HuH-7.5 (cell line): ENCODE measurements around the gene PPP1R13L.
"Not testable (repeated sequence)": the region's sequence is repeated elsewhere in the genome, so short reads cannot be mapped to it uniquely, and the experiment has no call there.

Experiments used
- DNase-seq: peaks from one replicate; pipeline ENCODE4 v3.0.0; 2011; ENCODE audit warnings: low spot score

PPP1R13L gene

DNA sequence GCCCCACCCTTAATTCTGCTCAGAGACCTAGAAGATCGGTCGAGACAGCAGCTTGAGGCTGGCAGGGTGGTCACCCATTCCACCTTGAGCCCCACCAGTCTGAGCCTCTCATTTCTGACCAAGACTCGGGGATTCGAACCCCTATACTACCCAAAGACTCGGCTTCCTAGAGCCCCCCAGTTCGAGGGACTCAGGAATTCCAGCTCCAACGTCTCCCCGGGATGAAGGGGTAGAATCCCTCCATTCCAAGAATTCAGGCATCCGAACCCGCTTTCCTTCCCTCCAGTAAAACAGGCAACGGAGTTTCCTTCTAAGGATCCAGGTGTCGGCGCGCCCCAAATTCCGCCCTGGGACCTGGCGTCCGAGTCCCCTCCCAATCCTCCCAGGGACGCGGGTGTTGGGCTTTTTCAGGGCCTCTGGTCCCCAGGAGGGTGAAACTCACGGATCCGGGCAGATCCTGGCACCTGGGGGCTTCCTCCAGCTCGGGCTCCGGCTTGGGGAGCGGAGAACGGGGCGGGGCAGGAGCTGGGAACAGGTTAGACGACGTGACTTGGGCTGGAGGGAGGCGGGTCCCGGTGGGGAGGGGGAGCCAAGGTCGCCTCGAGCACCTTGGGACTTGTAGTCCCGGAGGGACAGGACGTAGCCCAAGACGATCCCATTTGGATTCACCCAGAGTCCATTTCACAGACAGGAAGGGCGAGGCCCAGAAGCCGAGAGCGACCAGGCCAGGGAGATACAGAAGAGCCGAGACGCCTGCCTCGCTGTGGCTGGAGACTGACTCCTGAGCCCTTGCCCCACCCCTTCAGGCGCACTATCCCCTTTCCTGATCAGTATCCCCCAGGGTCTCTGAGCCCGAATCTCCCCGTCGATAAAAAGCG, at the start of gene PPP1R13L:
TSS of gene PPP1R13L (minus strand) at position 513 of the 878 bp plus-strand sequence. CDS start 6,751 bp downstream, outside the sequence.
- DNase-seq: peak; percentile 97

- DNase-seq: no peak
These were observed 47.0 kb upstream of the PPP1R13L start for GRCh38 chr19:45451850-45452387.

DNA sequence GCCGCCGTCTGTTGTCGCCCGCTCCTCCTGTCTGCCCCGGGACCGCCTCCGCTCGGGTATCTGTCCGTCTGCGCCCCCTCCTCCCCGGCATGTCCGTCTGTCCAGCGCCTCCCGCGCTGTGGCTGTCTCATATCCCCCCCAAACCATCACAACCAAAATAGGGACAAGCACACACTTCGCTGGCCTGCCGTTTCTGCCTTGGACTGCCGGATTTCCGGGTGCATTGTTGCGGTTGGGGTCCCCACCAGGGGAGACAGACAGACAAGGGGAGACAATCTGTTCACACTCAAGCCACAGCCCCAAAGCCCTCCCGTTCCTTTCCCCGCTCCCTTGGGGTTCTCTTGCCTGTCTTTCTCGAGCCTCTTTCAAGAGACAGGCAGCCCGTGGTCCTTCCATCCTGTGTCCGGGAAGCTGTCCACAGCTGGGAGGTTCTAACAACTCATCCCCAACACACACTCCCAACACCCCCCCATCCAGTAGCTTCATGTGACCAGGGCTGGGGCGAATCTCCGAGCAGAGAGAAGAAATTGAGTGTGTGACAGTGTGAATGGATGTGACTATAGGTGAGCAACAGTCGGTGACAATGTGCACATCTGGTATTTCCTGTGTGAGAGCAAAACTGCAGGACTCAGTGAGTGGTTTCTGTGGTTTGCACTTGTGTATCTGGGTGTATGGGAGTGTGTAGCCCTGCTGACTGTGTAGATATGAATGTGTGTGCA, 46.4 kb upstream of the PPP1R13L start:
- no peak for DNase-seq

DNA sequence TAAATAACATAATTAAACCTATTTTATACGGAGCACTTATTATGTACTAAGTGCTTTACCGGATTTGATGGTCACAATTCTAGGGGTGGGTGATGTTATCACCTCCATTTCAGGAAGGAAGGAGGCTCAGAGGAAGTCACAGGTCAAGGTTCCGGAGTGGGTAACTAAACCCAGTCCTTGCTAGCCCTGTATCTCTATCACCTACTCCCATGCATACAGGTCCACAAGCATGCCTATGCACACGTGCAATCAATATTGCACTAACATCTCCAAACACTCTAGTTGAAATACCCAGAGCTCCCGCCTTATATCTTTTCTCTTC, 45.1 kb upstream of the PPP1R13L start:
- DNase-seq: no peak

GRCh38 chr19:45448887-45449299, 44.0 kb upstream of the PPP1R13L start:
- DNase-seq: no peak

DNA sequence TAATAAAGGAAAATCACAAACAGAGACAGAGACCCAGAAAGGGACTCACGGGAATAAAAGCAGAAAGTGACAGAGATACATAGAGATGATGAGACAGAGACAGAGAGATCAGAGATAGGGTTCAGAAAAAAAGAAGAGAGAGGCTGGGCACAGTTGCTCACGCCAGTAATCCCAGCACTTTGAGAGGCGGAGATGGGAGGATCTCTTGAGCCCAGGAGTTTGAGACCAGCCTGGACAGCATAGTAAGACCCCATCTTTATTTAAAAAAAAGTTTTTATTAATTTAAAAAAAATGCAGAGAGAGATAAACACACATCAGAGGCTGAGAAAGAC, 43.5 kb upstream of the PPP1R13L start:
- DNase-seq: no peak

DNA sequence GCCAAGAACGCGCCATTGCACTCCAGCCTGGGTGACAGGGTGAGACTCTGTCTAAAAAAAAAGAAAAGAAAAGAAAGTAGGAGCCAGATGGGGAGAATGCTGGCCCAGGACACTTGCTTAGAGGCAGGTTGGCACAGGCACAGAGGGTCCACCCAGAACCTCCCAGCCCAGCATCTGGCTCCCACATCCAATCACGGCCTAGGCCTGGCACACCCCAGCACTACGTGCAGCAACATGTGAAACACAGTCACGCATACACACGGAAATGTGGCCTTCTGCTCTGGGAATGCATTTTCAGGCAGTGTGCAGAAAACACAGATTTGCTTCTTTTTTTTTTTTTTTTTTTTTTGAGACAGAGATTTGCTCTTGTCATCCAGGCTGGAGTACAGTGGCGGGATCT, 42.1 kb upstream of the PPP1R13L start:
- no peak for DNase-seq

DNA sequence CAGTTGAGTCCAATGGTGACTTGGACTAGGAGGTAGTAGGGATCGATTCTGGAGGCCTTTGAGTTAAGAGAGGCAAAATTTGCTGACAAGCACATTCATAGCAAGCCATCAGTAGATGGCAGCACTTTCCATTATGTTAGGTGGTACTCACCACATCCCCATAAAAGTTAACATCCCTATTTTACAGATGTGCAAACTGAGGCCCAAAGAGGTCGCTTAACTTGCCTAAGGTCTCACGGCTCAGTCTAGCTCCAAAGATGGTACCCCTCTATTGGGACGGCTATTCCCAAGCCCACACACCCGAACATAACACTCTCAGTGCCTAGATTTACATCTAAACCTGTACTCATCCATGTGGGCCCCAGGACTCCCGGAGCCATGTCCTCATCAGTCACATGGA, 41.4 kb upstream of the PPP1R13L start:
- DNase-seq: peak; percentile 54

DNA sequence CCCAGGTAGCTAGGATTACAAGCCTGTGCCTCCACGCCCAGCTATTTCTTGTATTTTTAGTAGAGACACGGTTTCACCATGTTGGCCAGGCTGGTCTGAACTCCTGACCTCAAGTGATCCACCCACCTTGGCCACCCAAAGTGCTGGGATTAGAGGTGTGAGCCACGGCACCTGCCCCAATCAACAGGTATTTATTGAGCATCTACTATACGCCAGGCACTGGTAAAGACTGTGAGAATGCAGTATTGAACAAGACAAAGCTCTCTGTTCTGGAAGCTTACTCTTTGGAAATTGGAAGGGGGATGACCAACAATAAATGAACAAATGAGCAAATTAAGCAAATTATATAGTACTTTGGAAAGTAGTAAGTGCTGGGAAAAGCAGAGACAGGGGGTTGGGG, 40.3 kb upstream of the PPP1R13L start:
- no peak for DNase-seq

- DNase-seq: peak; percentile 91
These were observed 39.6 kb upstream of the PPP1R13L start for GRCh38 chr19:45444318-45445041.

DNA sequence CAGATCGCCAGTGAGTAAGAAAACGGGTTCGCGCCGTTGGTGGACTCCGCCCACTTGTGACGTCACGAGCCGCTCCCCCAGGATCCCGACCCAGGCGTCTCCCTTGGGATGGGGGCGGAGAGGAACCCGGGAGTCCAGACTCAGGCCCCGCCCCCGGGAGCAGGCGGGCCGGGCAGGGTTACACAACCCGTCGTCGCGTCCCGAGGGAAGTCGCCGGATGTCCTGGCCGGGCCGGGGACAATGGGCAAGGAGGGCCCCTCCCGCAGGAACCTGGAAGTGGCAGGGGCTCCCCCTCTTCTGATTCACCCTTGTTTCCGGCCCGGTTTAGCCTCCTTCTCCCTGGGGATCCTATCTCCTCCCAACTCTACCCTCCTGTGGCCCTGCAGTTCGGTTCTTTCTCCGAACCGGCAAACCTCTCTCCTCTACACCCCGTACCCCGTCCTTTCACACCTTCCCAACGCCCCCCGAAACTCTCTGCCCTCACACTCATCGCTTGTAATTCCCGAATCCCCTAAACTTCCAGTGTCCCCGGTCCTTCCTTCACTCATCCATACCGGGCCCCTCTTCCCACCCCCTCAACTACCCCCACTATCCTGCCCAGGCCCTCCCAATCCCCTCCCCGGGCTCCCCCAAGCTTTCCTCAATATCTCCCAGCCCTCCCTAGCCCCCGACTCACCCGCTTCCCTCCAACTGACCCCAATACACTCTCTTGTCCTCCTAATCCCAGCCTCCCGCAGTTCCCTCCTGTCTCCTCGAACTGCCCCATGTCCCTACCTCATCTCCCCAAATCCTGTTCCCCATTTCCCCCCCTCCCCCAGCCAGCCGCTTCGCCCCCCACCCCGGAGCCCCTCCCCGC, 38.8 kb upstream of the PPP1R13L start:
- DNase-seq: peak; percentile 97

GRCh38 chr19:45442778-45443461, 38.1 kb upstream of the PPP1R13L start:
- no peak for DNase-seq

- DNase-seq: no peak
These were observed 37.5 kb upstream of the PPP1R13L start for GRCh38 chr19:45442408-45442777.

DNA sequence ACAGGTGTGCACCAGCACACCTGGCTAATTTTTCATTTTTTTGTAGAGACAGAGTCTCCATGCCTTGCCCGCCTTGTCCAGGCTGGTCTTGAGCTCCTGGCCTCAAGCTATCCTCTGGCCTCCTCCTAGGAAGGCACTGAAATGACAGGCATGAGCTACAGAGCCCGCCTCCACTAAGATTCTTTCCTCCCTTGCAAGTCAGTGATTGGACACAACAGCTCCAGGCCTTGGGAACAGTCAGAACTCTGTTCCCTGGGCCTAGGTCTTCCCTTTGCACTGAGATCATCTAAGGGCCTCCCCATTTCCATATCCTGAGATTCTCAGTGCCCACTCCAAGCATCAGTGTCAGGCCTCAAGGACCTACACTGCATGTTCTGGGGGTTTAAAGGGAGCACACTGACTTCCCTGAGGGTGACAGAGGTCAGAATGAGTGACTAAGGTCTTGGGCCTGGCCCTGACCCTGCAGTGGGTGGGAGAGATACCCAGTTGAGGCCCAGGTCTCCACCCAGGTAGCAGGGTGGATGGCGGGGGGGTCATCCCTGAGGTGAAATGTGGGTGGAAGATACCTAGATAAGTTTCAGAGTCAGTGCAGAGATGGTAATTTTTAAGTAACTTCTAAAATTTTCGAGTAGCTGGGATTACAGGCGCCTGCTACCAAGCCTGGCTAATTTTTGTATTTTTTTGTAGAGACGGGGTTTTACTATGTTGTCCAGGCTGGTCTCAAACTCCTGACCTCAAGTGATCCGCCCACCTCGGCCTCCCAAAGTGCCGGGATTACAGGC, 36.2 kb upstream of the PPP1R13L start:
- peak; percentile 64 for DNase-seq

DNA sequence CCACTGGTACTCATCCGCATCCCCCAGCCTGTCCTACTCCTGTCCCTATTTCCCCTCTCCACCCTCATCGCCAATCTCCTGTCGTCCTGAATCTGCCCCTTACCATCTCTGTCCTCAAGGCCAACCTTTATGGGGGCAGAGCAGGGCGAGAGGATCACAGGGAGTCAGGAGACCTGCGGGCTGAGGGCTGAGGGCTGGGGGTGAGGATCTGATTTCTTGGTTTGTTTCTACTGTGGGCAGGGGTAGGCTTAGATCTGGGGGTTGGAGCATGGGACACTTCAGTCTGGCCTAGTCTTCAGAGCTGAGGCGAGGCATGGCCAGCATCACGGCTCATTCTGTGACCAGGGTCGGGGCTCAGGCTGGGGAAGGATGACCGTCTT, 35.4 kb upstream of the PPP1R13L start:
- DNase-seq: no peak

DNA sequence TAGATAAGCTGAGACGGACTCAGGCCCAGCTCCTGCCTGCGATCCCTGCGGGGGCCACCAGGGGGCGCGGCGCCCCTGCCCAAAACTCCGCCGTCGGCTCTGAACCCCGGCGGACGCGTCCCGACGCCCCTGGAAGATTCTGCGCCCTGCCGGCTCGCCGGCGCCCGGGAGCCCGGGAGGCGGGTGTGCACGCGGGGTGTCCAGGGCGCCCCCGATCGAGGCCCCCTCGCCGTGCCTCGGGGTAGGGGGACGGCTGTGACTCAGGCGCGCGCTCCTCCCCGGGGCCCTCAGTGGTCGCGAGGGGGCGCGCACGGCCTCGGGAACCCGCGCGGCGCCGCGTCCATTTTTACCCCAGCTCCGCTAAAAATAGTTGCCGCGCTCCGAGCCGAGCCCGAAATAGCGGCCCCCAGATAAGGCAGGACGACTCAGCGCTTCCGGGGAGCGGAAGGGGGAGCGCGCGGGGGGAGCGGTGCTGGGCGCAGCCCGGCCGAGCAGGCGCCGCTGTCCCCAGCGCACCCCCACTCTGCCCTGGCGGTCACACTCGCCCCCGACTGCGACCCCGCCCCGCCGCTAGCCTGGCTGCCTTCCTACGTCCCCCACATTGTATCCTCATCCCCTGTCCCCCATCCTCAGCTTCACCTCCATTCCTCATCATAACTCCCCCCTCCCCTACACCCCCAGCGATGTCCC, 34.8 kb upstream of the PPP1R13L start:
- peak; percentile 84 for DNase-seq

GRCh38 chr19:45439190-45439568, 34.3 kb upstream of the PPP1R13L start:
- DNase-seq: no peak

GRCh38 chr19:45437328-45437727, 32.5 kb upstream of the PPP1R13L start:
- DNase-seq: no peak

GRCh38 chr19:45432543-45432942, 27.7 kb upstream of the PPP1R13L start:
- not testable (repeated sequence) for DNase-seq

GRCh38 chr19:45431008-45431407, 26.1 kb upstream of the PPP1R13L start:
- not testable (repeated sequence) for DNase-seq
